H9 (cell line): Measurements from ENCODE around the gene IPPK. TPM values are rescaled to one million over a fixed set of nuclear protein-coding genes. Genes with fewer than 3 reads are reported as not detected.

ENCODE experiments used
- DNase-seq: peaks from one replicate; pipeline ENCODE4 v3.0.0-alpha.2; 2017
- H2AFZ ChIP-seq: one replicate; pipeline ENCODE4 v1.6.1; 2013; ENCODE audit warnings: mild to moderate bottlenecking, low read length, control low read depth, moderate library complexity
- H2AK5ac ChIP-seq: 2 replicates; pipeline ENCODE4 v1.6.1; 2013; ENCODE audit warnings: low read length, control low read depth, mixed read lengths; ENCODE audit not compliant: insufficient read length
- H2BK120ac ChIP-seq: one replicate; pipeline ENCODE4 v1.6.1; 2013; ENCODE audit warnings: low read depth, mild to moderate bottlenecking, low read length, control low read depth, inconsistent platforms; ENCODE audit not compliant: poor library complexity, severe bottlenecking
- H2BK12ac ChIP-seq: 2 replicates; pipeline ENCODE4 v1.6.1; 2013; ENCODE audit warnings: low read length, control low read depth, mixed read lengths, low read depth; ENCODE audit not compliant: insufficient read length
- H2BK15ac ChIP-seq: 2 replicates; pipeline ENCODE4 v1.6.1; 2013; ENCODE audit warnings: low read depth, low read length, control low read depth
- H2BK20ac ChIP-seq: one replicate; pipeline ENCODE4 v1.6.1; 2013; ENCODE audit warnings: low read depth, mild to moderate bottlenecking, low read length, control low read depth, inconsistent platforms; ENCODE audit not compliant: poor library complexity, severe bottlenecking
- H2BK5ac ChIP-seq: 2 replicates; pipeline ENCODE4 v1.6.1; 2013; ENCODE audit warnings: low read length, control low read depth, mixed read lengths; ENCODE audit not compliant: insufficient read length
- H3K14ac ChIP-seq: 2 replicates; pipeline ENCODE4 v1.6.1; 2013; ENCODE audit warnings: low read length, control low read depth; ENCODE audit not compliant: insufficient read depth
- H3K18ac ChIP-seq: 2 replicates; pipeline ENCODE4 v1.6.1; 2013; ENCODE audit warnings: low read depth, mild to moderate bottlenecking, mixed read lengths, low read length, control low read depth; ENCODE audit not compliant: insufficient read length
- H3K23ac ChIP-seq: 2 replicates; pipeline ENCODE4 v1.6.1; 2013; ENCODE audit warnings: low read length, control low read depth, mixed read lengths, low read depth; ENCODE audit not compliant: insufficient read length
- H3K23me2 ChIP-seq: 2 replicates; pipeline ENCODE4 v1.6.1; 2013; ENCODE audit warnings: low read depth, mild to moderate bottlenecking, mixed read lengths, low read length, control low read depth; ENCODE audit not compliant: insufficient read length, poor library complexity, severe bottlenecking
- H3K27ac ChIP-seq: 2 replicates; pipeline ENCODE4 v1.5.1; 2013; ENCODE audit warnings: low read length, control low read depth, mixed read lengths, low read depth; ENCODE audit not compliant: insufficient read length
- H3K27me3 ChIP-seq: 2 replicates; pipeline ENCODE4 v1.6.1; 2013; ENCODE audit warnings: low read length, control low read depth, inconsistent platforms; ENCODE audit not compliant: insufficient read depth
- H3K4ac ChIP-seq: 2 replicates; pipeline ENCODE4 v1.6.1; 2013; ENCODE audit warnings: low read depth, mild to moderate bottlenecking, control low read depth, inconsistent platforms, low read length, moderate library complexity
- H3K4me1 ChIP-seq: 2 replicates; pipeline ENCODE4 v1.6.1; 2013; ENCODE audit warnings: low read length, control low read depth, inconsistent platforms; ENCODE audit not compliant: insufficient read depth
- H3K4me2 ChIP-seq: 2 replicates; pipeline ENCODE4 v1.6.1; 2013; ENCODE audit warnings: low read length, control low read depth, mixed read lengths; ENCODE audit not compliant: insufficient read length, insufficient read depth
- H3K56ac ChIP-seq: 2 replicates; pipeline ENCODE4 v1.6.1; 2013; ENCODE audit warnings: low read depth, mild to moderate bottlenecking, mixed read lengths, low read length, control low read depth; ENCODE audit not compliant: insufficient read length
- H3K79me1 ChIP-seq: 2 replicates; pipeline ENCODE4 v1.6.1; 2013; ENCODE audit warnings: low read depth, mild to moderate bottlenecking, moderate library complexity, low read length, control low read depth, inconsistent platforms; ENCODE audit not compliant: insufficient read depth, poor library complexity, severe bottlenecking
- H3K79me2 ChIP-seq: 2 replicates; pipeline ENCODE4 v1.6.1; 2013; ENCODE audit warnings: low read length, control low read depth, inconsistent platforms; ENCODE audit not compliant: insufficient read depth
- H3K9ac ChIP-seq: 2 replicates; pipeline ENCODE4 v1.6.1; 2013; ENCODE audit warnings: low read length, control low read depth, mixed read lengths; ENCODE audit not compliant: insufficient read length; ENCODE audit errors: extremely low read depth
- H3K9me3 ChIP-seq: one replicate; pipeline ENCODE4 v1.6.1; 2013; ENCODE audit warnings: low read depth, low read length, inconsistent platforms; ENCODE audit not compliant: control insufficient read depth
- H3T11ph ChIP-seq: one replicate; pipeline ENCODE4 v1.6.1; 2013; ENCODE audit warnings: mild to moderate bottlenecking, low read length, control low read depth, inconsistent platforms
- H4K20me1 ChIP-seq: one replicate; pipeline ENCODE4 v1.6.1; 2013; ENCODE audit not compliant: control insufficient read depth, insufficient read length, insufficient read depth
- H4K5ac ChIP-seq: 2 replicates; pipeline ENCODE4 v1.6.1; 2013; ENCODE audit warnings: low read depth, mild to moderate bottlenecking, mixed read lengths, low read length, control low read depth; ENCODE audit not compliant: insufficient read length
- H4K8ac ChIP-seq: replicated peaks from 2 replicates; pipeline ENCODE4 v1.6.1; 2013; ENCODE audit warnings: low read length, control low read depth, mixed read lengths, low read depth; ENCODE audit not compliant: insufficient read length
- H4K91ac ChIP-seq: 2 replicates; pipeline ENCODE4 v1.6.1; 2013; ENCODE audit warnings: low read depth, mild to moderate bottlenecking, moderate library complexity, mixed read lengths, low read length, control low read depth; ENCODE audit not compliant: insufficient read length
- H3K27ac Mint-ChIP-seq, 3 experiments: 2 replicates in 2 of 3; 3 replicates in 1 of 3; pipeline ENCODE4 v1.8.0; 2020 to 2021; ENCODE audit warnings: mixed read lengths in 3 of 3, mild to moderate bottlenecking in 1 of 3, moderate library complexity in 1 of 3
- H3K27me3 Mint-ChIP-seq: 2 replicates; pipeline ENCODE4 v1.8.0; 2021; ENCODE audit warnings: low read depth, mild to moderate bottlenecking, moderate library complexity, mixed read lengths
- H3K36me3 Mint-ChIP-seq, 3 experiments: 2 replicates in 2 of 3; 3 replicates in 1 of 3; pipeline ENCODE4 v1.8.0; 2020 to 2021; ENCODE audit warnings: low read depth in 3 of 3, mixed read lengths in 3 of 3; ENCODE audit not compliant: insufficient read depth in 1 of 3
- H3K4me1 Mint-ChIP-seq, 2 experiments: 2 replicates each; pipeline ENCODE4 v1.8.0; 2020; ENCODE audit warnings: mixed read lengths in 2 of 2
- H3K4me3 Mint-ChIP-seq, 2 experiments: 2 replicates in 1 of 2; 3 replicates in 1 of 2; pipeline ENCODE4 v1.8.0; 2020 to 2021; ENCODE audit warnings: mild to moderate bottlenecking in 2 of 2, mixed read lengths in 2 of 2, moderate library complexity in 1 of 2
- H3K9me3 Mint-ChIP-seq, 2 experiments: 2 replicates in 1 of 2; 3 replicates in 1 of 2; pipeline ENCODE4 v1.8.0; 2020; ENCODE audit warnings: mild to moderate bottlenecking in 2 of 2, mixed read lengths in 2 of 2, moderate library complexity in 1 of 2
- WGBS: extraction: QIAGEN DNeasy Blood & Tissue Kit; methylation state at CpG from one replicate; pipeline ENCODE4 v1.1.7; 2013; ENCODE audit warnings: missing lambda C conversion rate, low lambda C conversion rate, mixed read lengths; ENCODE audit not compliant: insufficient read length; ENCODE audit errors: extremely low coverage; 5-methylcytosine and 5-hydroxymethylcytosine counted together
- total RNA-seq: library from RNA; stranded (reverse); gene quantifications from 2 replicates; pipeline ENCODE4 v1.2.1, GENCODE V29; 2021
- TF ChIP-seq, protein P1 (sequence below): fragments of 200-600 bp; sonication (generic); conservative IDR thresholded peaks from 3 replicates; pipeline ENCODE4 v1.8.0; 2021; ENCODE audit warnings: antibody characterized with exemption, mild to moderate bottlenecking

IPPK gene
- total RNA-seq, 1 experiment from 2014 or later = 10.7 TPM

DNA sequence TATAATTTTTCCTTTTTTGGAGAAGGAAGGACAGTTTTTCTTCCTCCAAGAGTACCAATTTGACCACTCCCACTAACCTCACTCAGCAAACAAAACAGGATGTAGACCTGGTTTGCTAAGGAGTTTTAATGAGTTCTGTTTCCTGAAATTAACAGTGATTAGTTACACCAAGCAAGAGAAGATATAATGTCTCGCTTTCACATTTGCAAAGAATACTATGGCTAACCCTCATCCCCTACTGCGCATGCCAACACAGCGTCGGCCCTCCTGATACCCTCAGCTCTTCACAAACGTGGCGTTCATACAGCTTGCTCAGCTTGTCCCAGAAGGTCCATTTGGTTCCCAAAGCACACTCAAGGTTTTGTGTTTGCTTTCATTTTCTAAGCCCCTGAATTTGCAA lies 41.9 kb upstream of the IPPK start:
- Histone ChIP-seq H4K8ac (no peak overlapping the region), H3K23me2 (no peaks in the 10 kb centered on the region), H2BK20ac (no peak overlapping the region), H2BK12ac (no peak overlapping the region), H3K27ac (no peak overlapping the region), H3K23ac (no peak overlapping the region), H3K79me2 (no peaks in the 10 kb centered on the region), H2BK120ac (no peak overlapping the region), H4K5ac (no peak overlapping the region), H3K9ac (no peak overlapping the region), H3K56ac (no peak overlapping the region), H3K4me2 (no peak overlapping the region), H3K27me3 (no peaks in the 10 kb centered on the region), H4K20me1 (no peaks in the 10 kb centered on the region), H3K4me1 (no peaks in the 10 kb centered on the region), H3K79me1 (no peaks in the 10 kb centered on the region), H3K9me3 (no peaks in the 10 kb centered on the region), H3K4ac (no peak overlapping the region), H2BK15ac (no peak overlapping the region), H3K18ac (no peak overlapping the region), H2BK5ac (no peak overlapping the region), H4K91ac (no peak overlapping the region), H3T11ph (no peak overlapping the region), H2AK5ac (no peak overlapping the region), H2AFZ (no peak overlapping the region), H3K14ac (no peak overlapping the region)
- Mint-ChIP-seq H3K27me3 (no peaks in the 10 kb centered on the region), H3K27ac (no peak overlapping the region), H3K36me3 (peaks cover 17 to 54% (median 40%) of the 10 kb centered on the region in 3 experiments; a peak in 6 of 7 replicates), H3K4me3 (no peak overlapping the region), H3K4me1 (no peaks in the 10 kb centered on the region), H3K9me3 (no peaks in the 10 kb centered on the region)
- no CpG with 5 or more reads among the region's 6 CpGs for WGBS
- no peak for DNase-seq
- TF ChIP-seq, protein P1, sequence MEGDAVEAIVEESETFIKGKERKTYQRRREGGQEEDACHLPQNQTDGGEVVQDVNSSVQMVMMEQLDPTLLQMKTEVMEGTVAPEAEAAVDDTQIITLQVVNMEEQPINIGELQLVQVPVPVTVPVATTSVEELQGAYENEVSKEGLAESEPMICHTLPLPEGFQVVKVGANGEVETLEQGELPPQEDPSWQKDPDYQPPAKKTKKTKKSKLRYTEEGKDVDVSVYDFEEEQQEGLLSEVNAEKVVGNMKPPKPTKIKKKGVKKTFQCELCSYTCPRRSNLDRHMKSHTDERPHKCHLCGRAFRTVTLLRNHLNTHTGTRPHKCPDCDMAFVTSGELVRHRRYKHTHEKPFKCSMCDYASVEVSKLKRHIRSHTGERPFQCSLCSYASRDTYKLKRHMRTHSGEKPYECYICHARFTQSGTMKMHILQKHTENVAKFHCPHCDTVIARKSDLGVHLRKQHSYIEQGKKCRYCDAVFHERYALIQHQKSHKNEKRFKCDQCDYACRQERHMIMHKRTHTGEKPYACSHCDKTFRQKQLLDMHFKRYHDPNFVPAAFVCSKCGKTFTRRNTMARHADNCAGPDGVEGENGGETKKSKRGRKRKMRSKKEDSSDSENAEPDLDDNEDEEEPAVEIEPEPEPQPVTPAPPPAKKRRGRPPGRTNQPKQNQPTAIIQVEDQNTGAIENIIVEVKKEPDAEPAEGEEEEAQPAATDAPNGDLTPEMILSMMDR = no peak
